Epithelial cell of prostate (primary cell): ENCODE results near the gene FOSL1.

Source experiments
- DNase-seq: peaks from one replicate; pipeline ENCODE4 v3.0.0-alpha.2; 2011; ENCODE audit warnings: low read depth, low spot score
- H3K27ac ChIP-seq: fragments of 450-650 bp; 2 replicates; pipeline ENCODE4 v1.5.1; 2017; ENCODE audit warnings: mild to moderate bottlenecking

The FOSL1 gene

GRCh38 chr11:65900125-65900898, at the start of gene FOSL1:
Gene FOSL1, minus strand, starts transcription at chr11:65900388. Its CDS starts 49 bp downstream, at chr11:65900339.
- H3K27ac ChIP-seq = peak within 1 kb of the TSS; percentile 100
- DNase-seq = peak; percentile 96

- no peak for DNase-seq
- no peak overlapping the region for H3K27ac ChIP-seq
These were observed 47.5 kb upstream of the FOSL1 start for GRCh38 chr11:65947603-65948125.

DNA sequence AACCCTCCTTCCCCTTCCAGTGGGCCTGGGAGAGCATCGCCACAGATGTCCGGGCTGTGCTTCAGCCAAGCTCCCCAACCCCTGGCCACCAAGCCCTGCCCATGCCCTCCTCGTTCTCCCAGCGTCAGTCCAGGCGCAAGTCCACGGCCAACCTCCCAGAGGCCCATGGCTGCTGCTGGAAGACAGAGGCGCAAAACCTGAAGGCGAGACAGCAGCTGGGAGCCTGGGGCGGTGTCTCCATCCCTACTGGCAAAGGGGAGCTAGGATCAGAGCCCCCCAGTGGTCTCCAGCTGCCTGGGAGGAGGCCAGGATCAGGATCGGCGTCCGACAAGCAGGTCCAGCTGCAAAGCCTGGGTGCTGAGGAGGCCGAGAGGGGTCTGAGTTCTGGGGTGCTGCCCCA, 46.9 kb upstream of the FOSL1 start:
- DNase-seq = no peak
- H3K27ac ChIP-seq = no peak overlapping the region

DNA sequence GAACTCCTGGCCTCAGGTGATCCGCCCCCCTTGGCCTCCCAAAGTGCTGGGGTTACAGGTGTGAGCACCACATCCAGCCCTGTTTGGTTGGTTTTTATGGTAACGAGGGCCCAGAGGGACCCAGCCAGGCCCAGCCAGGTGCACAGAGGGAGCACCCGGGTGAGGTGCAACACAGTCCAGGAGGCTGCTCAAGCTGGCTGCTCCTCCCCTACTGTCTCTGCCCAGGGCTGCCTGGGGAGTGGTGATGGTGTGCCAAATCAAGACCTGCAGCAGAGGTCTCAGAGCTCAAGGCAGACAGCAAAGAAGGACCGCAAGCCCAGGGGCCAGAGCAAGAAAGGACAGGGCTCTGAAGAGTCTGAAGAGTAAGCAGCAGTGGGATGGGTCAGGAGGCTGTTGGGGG, 46.5 kb upstream of the FOSL1 start:
- no peak overlapping the region for H3K27ac ChIP-seq
- no peak for DNase-seq

DNA sequence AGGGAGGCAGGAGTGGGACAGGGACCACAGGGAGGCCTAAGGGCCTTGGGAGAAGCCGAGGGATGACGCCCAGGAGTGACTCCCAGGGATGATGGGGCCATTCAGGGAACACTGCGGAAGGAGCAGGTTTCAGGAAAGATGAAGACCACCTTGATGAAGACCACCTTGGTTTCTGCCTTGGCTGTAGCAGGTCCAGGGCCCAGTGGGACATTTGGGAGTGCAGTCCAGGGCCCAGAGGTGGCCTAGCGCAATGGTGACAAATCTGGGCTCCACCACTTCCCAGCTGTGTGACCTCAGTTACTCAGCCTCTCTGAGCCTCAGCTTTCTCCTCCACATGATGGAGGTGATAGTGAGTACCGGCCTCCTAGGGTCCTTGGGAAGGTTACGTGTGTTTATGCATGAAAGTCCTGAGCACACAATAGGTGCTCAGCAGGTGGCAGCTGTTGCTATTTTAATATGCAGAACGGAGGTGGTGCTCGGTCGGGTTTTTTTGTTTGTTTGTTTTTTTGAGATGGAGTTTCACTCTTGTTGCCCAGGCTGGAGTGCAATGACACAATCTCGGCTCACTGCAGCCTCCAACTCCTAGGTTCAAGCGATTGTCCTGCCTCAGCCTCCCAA, 45.9 kb upstream of the FOSL1 start:
- no peak for DNase-seq
- no peak overlapping the region for H3K27ac ChIP-seq

- no peak for DNase-seq
- no peak within 1 kb of the TSS for H3K27ac ChIP-seq
These were observed 45.3 kb upstream of the FOSL1 start, which contains the start of gene TSGA10IP for GRCh38 chr11:65945430-65945911. Gene TSGA10IP, plus strand, starts transcription at chr11:65945480. Its CDS starts 196 bp downstream, at chr11:65945676.

- DNase-seq = no peak
These were observed 44.6 kb upstream of the FOSL1 start for GRCh38 chr11:65944767-65945166.

DNA sequence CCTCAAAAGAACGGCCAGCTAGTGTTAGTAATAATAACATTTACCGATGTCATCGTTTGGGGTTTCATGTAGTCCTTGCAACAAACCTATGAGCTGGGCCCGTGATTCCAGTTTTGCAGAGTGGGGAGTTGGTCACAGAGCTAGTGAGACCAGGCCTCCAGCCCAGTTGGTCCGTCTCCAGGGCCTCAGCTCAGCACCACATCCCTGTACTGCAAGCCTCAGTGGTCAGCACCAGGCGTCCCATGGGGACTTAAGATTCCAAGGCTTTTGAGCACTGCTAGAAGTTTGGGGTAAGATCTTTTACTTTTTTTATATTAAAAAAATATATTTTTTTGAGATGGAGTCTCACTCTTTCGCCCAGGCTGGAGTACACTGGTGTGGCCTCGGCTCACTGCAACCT, 44.0 kb upstream of the FOSL1 start:
- H3K27ac ChIP-seq = no peak overlapping the region
- no peak for DNase-seq

More at GRCh38 chr11:65944767-65945166, 44.6 kb upstream of the FOSL1 start:
- no peak overlapping the region for H3K27ac ChIP-seq

DNA sequence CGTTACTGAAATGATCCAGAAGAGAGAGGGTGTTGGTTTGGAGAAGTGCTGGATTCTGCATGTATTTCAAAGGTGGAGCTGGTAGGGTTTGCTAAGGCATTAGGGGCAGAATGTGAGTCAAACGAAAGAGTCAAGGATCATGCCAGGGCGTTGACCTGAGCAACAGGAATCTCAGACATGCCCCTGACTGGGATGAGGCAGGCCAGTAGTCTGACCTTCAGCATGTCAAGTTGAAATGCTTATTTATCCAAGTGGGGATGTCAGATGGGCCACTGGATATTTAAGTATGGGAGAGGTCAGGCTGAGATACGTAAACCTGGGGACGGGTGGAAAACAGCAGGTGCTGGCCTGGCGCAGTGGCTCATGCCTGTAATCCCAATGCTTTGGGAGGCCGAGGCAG, 42.3 kb upstream of the FOSL1 start:
- H3K27ac ChIP-seq = no peak overlapping the region
- no peak for DNase-seq

GRCh38 chr11:65941720-65942310, 41.6 kb upstream of the FOSL1 start:
- H3K27ac ChIP-seq = peak overlapping the region; percentile 52
- no peak for DNase-seq

GRCh38 chr11:65937766-65938165, 37.6 kb upstream of the FOSL1 start:
- H3K27ac ChIP-seq = no peak overlapping the region
- no peak for DNase-seq

DNA sequence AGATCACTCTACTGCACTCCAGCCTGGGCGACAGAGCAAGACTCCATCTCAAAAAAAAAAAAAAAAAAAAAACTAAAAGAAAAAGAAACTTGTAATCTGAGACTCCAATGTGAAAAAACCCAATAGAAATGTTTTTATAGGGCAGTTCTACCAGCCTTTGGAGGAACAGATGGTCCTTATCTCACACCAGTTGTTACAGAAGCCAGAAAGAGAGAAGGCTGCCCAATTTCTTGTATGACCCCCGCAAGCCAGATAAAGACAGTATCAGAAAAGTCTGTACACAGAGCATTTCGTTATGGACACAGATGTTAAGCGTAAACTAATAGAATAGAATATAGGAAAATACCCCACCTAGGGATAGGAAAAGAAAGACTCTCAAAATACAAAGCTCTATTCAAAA, 33.8 kb upstream of the FOSL1 start:
- DNase-seq = no peak
- no peak overlapping the region for H3K27ac ChIP-seq

DNA sequence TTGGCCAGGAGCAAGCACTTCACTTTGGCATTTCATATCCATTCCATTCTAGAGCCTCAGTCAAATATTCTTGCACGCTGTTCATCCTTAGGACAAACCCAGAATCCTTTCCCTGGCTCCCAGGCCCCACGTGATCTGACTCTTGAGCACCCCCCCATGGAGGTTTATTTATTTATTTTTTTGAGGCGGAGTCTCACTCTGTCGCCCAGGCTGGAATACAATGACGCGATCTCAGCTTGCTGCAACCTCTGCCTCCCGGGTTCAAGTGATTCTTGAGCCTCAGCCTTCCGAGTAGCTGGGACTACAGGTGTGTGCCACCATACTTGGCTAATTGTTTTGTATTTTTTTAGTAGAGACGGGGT, 32.4 kb upstream of the FOSL1 start:
- no peak overlapping the region for H3K27ac ChIP-seq
- DNase-seq = no peak

DNA sequence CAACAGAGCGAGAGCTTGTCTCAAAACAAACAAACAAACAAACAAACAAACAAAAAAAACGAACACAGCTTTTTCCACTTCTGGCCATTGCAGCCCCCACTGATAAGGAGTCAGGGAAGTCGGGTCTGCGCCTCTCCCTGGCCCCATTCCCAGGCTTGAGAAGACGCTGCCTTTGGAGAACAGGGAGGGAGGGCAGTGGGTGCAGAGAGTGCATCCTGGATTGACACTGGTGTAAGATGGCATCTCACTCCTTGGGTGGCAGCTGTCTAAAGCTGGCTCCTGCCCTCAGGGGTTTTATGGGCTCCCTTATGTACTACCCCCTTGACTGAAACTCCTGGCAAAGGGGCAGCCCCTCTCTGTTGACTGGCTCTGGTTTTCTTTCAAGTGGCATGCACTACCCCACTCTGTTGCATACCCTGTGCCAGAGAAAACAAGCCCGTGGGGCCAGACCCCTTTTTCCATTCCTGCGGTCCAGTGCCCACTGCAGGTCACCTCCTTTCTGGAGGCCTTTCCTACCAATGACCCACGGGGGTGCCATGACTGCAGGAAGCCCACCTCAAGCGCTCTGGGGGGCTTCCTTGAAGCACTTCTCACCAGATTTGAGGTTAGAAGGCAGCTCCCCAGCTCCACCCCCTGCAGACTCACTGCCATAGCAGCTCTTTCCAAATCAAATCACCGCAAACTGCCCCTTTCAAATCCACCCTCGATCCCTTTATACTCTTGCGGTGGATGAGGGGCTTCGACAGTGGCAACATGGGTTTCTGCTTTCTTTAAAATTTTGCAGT, 31.8 kb upstream of the FOSL1 start:
- DNase-seq = no peak
- H3K27ac ChIP-seq = no peak overlapping the region

GRCh38 chr11:65928667-65929066, 28.5 kb upstream of the FOSL1 start:
- H3K27ac ChIP-seq = no peak overlapping the region
- DNase-seq = no peak

GRCh38 chr11:65927904-65928397, 27.8 kb upstream of the FOSL1 start:
- no peak for DNase-seq
- no peak overlapping the region for H3K27ac ChIP-seq

DNA sequence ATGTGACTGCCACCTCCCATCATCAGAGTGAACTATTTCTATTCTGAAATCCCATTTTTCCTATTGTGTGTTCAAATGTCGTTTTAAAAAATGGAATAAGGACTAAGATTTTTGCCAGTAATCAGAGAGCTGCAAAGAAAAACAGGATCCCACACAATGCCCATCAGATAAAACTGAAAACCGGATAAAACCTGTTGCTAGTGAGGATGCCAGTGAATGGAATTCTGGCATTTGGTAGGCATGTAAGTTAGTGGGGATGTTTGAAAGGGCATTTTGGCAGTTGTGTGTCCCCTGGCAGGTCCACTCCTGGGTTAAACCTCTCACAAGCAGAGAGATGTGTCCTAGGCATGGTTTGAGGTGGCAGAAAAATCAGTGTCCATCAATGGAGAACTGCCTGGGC, 25.2 kb upstream of the FOSL1 start:
- DNase-seq = no peak
- no peak overlapping the region for H3K27ac ChIP-seq

- H3K27ac ChIP-seq = no peak overlapping the region
- no peak for DNase-seq
These were observed 22.4 kb upstream of the FOSL1 start for GRCh38 chr11:65922565-65922964.

GRCh38 chr11:65921876-65922275, 21.7 kb upstream of the FOSL1 start:
- no peak for DNase-seq
- H3K27ac ChIP-seq = no peak overlapping the region

DNA sequence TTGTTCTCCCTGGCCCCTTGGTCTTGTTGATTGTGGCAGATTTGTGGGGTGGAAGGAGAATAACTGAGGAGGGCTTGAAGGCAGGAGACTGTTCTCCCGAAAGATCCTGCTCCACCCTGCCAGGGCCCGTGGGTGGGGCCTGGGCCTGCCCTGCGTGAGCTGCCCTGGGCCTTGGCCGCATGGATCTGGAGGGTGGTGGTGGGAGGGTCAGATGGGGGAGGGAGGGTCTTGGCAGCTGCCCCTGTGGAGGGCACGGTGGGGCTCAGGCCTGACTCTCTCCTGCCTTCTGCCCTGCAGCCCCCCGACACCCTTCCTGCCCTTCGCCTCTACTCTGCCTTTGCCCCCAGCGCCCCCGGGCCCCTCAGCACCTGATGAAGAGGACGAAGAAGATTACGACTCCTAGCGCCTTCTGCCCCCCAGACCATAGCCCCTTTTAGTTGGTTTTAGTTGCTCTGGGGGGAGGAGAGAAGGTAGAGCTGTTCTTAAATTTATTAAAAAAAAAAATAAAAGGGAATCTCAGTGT, 20.9 kb upstream of the FOSL1 start:
- H3K27ac ChIP-seq = peak overlapping the region; percentile 99
- DNase-seq = no peak
